ENCODE measurements around the gene UNC5C. TPM values are rescaled to one million over a fixed set of nuclear protein-coding genes. Genes with fewer than 3 reads are reported as not detected.

The UNC5C gene
- total RNA-seq, 4 donors from 2014 or later, result 4.6 to 8.1 (median 6.0) TPM

DNA sequence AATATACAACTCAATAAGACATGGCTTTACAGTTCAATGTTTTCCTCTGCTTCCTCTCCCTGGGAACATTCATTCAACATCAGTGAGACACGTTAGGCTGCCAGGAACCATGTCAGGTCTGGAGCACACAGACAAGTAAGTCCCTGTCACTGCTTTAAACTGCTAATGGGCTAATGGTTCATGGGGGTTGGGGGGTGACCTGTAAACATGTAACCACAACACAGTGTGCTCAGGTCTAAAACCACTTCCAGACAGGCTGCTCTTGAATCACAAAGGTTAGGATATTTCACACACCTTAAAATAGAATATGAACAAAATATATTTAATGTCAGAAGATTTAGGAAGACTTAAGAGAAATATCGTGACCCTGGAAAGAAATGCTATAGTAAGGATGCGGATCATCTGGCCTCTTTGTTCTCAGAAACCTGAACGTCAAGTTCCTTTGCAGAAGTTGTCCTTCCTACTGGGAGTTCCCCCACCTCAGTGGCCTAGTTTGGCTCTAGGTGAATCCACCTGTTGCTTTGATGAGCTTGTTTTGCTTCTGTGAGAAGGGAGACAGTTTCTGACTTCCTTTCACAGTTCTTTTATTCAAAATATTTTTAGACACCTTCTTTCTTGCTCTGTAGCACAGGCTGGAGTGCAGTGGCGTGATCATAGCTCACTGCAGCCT is 359.9 kb downstream of the UNC5C start:
- ATAC-seq (ENCODE audit: low FRiP score) (no peak), DNase-seq (ENCODE audit: low spot score) (no peak)
- TF ChIP-seq, protein P1, sequence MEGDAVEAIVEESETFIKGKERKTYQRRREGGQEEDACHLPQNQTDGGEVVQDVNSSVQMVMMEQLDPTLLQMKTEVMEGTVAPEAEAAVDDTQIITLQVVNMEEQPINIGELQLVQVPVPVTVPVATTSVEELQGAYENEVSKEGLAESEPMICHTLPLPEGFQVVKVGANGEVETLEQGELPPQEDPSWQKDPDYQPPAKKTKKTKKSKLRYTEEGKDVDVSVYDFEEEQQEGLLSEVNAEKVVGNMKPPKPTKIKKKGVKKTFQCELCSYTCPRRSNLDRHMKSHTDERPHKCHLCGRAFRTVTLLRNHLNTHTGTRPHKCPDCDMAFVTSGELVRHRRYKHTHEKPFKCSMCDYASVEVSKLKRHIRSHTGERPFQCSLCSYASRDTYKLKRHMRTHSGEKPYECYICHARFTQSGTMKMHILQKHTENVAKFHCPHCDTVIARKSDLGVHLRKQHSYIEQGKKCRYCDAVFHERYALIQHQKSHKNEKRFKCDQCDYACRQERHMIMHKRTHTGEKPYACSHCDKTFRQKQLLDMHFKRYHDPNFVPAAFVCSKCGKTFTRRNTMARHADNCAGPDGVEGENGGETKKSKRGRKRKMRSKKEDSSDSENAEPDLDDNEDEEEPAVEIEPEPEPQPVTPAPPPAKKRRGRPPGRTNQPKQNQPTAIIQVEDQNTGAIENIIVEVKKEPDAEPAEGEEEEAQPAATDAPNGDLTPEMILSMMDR (IDR thresholded peaks at IDR 0.05), result no peak

DNA sequence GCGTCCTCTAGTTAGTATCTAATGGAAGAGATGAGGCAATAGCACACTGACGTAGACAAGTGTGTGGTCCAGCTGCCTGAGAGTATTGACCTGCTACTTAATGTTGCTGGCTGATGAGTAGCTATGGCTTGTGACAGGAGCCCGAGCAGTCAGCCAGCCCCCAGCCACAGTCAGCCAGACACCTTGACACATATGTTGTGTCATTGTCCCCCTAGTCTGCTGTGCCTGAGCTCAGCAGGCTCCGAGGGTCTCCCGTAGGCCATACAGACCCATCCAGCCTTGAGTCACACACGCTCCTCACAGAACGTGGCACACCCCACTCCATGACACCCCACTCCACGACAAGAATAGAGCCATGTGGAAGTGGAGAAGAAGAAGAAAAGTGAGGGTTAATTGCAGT is 362.1 kb downstream of the UNC5C start:
- DNase-seq (ENCODE audit: low spot score), result no peak
- no peak for ATAC-seq (ENCODE audit: low FRiP score)
- TF ChIP-seq, protein P1 (IDR thresholded peaks at IDR 0.05), result no peak

DNA sequence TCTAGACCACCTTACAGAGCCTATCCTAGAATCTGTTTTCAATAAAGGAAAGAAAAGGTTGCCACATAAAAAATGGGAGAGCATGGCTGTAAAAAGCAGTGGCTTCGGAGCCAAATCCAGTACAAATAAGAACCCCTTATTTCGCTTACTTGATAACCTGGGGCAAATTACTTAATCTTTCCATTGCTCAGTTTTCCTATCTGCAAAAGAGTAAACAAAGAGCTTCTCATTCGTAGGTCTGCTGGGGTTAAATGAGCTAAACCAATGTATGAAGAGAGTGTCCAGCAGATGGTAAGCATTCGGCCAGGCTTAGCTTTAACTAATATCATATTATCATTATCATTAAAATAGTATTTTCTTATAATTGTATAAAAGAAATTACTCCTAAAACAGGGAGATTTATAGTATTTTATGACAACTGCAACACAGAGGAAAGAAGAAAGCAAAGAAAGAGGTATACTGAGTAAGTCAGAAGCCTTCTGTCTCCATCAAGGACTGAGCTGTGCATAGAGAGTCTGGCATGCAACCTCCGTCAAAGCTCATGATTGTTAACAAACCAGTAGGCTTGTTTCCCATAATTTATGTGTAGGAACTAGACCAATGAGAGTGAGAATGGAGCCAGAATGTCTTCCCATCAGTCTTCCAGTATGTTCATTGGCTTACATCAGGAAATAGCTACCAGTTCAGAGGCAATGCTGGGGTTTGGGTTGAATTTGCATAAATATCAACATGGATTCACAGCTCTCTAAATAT is 364.9 kb downstream of the UNC5C start:
- ATAC-seq (ENCODE audit: low FRiP score), result no peak
- TF ChIP-seq, protein P1 (IDR thresholded peaks at IDR 0.05), result no peak
- DNase-seq (ENCODE audit: low spot score), result no peak

DNA sequence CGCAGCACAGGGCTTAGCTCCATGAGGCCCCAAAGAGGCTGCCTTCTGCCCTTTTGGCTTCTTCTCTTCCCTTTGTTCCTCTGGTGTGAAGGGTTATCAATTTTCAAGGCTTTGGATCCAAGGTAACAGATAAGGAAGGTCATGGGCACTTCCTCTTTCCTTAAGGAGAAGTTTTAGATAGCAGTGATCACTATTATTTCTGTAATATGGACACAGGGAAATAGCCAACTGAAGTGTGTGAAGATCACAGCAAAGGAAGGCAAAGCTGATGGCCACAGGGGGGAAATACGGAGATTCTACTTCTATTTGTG is 366.8 kb downstream of the UNC5C start:
- DNase-seq (ENCODE audit: low spot score) (no peak), ATAC-seq (ENCODE audit: low FRiP score) (no peak)
- TF ChIP-seq, protein P1 (IDR thresholded peaks at IDR 0.05), result no peak

DNA sequence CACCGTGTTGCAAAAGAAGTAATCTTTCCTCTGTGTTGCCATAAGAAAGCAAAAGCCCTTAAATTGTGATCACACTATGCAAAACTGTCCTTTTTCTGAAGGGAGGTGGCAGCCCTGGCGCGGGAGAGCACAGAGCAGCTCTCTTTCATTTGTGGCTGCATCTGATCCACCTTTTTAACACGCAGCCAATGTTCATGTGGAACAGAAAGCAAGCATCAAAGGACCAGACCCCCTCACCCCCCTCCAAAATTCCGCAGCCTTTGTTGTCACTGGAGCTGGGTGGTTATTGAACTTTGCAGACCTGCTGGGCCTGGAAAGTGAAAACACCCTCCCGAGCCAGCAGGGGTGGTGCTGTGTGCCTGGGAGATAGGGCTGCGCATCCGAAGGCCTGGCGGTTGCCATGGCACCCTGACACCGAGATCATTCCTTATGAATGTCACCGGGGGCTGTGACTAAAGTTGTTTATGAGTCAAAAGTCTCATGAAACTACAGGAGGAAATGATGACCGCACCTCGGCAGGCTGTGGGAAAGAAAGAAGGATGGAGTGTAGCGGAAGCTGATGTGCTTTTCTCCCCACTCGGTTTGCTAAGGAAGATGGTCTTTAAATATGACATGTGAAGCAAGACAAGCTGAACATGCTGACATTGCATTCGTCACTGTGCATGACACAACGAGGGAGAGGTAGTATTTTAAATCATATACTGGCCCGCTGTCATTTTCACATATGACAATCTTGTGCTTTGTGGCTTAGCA is 367.4 kb downstream of the UNC5C start:
- ATAC-seq (ENCODE audit: low FRiP score), result no peak
- DNase-seq (ENCODE audit: low spot score), result no peak
- TF ChIP-seq, protein P1 (IDR thresholded peaks at IDR 0.05), result no peak

DNA sequence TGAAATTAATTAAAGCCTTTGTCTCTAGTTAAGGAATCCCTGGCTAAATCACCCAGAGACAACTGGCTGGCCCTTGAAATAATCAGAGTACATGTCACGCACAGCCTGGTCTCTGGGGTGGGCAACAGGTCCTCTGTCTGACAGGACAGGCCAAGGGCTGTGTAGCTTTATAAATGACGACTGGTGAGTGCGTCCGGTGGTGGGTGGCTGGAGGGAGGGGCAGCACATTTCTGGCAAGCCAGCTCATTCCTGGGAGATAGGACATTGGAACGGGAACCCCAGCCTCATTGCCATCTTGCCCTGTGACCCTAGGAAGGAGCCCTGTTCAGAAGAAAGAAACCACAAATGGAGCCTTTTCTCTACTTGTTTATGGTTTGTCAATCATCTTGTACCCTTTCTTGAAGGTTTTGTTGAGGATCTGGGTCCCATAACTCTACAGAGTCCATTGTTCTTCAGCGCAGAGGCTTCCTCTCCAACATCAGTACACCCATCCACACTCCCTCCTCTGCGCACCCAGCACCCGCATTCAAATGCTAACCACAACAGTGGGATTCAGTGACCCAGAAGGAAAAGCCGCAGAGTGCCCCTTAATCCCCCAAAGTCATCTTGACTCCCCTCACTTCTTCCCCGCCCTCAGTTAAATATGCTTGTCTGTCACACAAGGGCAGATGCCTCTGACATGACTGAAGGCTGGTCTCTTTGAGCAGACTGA is 368.1 kb downstream of the UNC5C start:
- DNase-seq (ENCODE audit: low spot score) (no peak), ATAC-seq (ENCODE audit: low FRiP score) (no peak)
- TF ChIP-seq, protein P1 (IDR thresholded peaks at IDR 0.05), result no peak

Data from omental fat pad (tissue), 4 donors.